ENCODE results near the gene PLOD1. TPM values are rescaled to one million over a fixed set of nuclear protein-coding genes. Genes with fewer than 3 reads are reported as not detected.
"Not testable (repeated sequence)": the region's sequence is repeated elsewhere in the genome, so short reads cannot be mapped to it uniquely, and the experiment has no call there.

The PLOD1 gene
- total RNA-seq, 1 donor from 2014 or later, result 477 TPM

DNA sequence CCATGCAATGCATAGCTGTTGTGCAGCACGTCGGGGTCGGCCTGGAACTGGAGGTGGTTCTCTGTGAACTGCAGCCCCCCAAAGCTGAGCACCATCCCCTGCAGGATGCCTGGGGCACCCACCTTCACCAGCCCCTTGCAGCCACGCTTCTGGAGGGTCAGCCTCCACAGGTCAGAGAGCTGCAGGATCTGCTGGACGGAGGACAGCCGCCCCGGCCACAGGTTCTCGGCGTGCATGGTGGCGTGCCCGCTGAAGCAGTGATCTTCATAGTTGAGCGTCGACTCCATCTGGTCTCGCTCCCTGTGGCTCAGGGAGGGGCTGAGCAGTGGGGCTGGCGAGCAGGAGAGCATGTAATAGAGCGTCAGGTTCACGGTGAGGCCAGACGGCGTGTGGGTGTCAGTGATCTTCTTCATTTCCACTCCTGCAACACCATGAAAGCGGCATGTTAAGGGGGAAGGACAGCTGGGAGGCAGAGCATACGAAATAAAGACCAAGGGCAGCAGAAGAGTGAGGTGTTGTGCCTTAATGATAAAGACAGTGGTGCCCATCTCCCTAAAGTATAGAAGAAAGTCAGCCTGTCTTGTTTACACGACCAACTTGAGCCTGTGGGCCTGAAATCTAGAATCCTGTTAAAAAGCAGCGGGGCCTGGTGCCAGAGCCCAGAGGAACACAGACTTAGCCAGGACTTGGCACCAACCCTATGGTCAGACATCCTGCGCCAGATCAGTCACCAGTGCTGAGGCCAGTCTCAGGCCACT lies 11.3 kb upstream of the PLOD1 start:
- no peak for DNase-seq (ENCODE audit: low spot score)
- Mint-ChIP-seq H3K4me1 (ENCODE audit: low read depth) (peaks cover 60% of the 10 kb centered on the region), H3K27me3 (ENCODE audit: low read depth) (no peaks in the 10 kb centered on the region), H3K27ac (ENCODE audit: unreplicated experiment) (no peak overlapping the region), H3K36me3 (ENCODE audit: low read depth) (peaks cover 11% of the 10 kb centered on the region), H3K4me3 (ENCODE audit: unreplicated experiment) (peak overlapping the region; percentile 44), H3K9me3 (ENCODE audit: low read depth) (no peaks in the 10 kb centered on the region)
- no peak for TF ChIP-seq CTCF (IDR thresholded peaks at IDR 0.05)

GRCh38 chr1:11923827-11924113 lies 10.7 kb upstream of the PLOD1 start:
- Mint-ChIP-seq H3K36me3 (ENCODE audit: low read depth) (peaks cover 11% of the 10 kb centered on the region), H3K4me3 (ENCODE audit: unreplicated experiment) (peak overlapping the region; percentile 44), H3K27ac (ENCODE audit: unreplicated experiment) (no peak overlapping the region), H3K27me3 (ENCODE audit: low read depth) (no peaks in the 10 kb centered on the region), H3K9me3 (ENCODE audit: low read depth) (no peaks in the 10 kb centered on the region), H3K4me1 (ENCODE audit: low read depth) (peaks cover 55% of the 10 kb centered on the region)
- TF ChIP-seq CTCF (IDR thresholded peaks at IDR 0.05), result no peak
- no peak for DNase-seq (ENCODE audit: low spot score)

DNA sequence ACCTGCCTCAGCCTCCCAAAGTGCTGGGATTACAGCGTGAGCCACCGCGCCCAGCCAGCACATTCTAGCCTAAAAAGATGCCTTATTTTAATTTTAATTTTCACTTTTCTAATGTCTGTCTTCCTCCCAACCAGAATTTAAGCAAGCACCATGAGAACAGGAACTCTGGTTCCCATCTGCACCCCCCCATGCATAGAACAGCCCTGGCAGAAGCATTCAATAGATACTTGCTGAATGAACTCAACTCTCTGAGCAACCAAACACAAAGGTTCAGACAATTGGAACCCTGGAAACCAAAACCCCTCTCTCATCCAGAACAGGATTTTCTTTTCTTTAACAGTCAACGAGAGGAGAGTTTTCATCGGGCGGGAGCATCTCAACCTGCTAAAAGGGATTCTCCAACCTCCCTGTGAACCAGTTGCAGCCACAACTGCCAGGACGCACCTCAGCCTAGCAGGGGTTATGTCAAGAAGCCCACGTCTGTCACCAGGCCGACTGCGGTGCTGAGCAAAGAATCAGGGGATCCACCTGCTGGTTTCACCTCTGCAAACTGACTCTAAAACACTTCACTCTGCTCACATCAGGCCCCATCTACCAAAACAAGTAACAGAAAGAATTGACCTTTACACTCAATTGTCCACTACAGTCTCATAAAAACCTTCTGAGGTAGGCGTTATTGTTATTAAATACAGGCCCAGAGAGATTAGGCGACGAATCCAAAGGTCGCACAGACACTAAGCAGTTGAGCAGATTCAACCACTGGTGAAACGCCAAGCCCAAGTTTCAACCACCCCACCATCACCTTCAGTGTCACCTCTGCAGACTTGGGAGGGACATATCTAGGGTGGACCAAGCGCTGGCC lies 10.0 kb upstream of the PLOD1 start:
- H3K9me3 Mint-ChIP-seq (ENCODE audit: low read depth), result no peaks in the 10 kb centered on the region
- no peaks in the 10 kb centered on the region for H3K27me3 Mint-ChIP-seq (ENCODE audit: low read depth)
- peaks cover 10% of the 10 kb centered on the region for H3K36me3 Mint-ChIP-seq (ENCODE audit: low read depth)
- H3K4me3 Mint-ChIP-seq (ENCODE audit: unreplicated experiment), result peak overlapping the region; percentile 79
- H3K27ac Mint-ChIP-seq (ENCODE audit: unreplicated experiment), result peak overlapping the region; percentile 14
- TF ChIP-seq CTCF (IDR thresholded peaks at IDR 0.05), result no peak
- H3K4me1 Mint-ChIP-seq (ENCODE audit: low read depth), result peaks cover 47% of the 10 kb centered on the region
- DNase-seq (ENCODE audit: low spot score), result no peak

GRCh38 chr1:11925196-11925937 lies 9.2 kb upstream of the PLOD1 start:
- not testable (repeated sequence) for H3K36me3 Mint-ChIP-seq (ENCODE audit: low read depth); H3K9me3 Mint-ChIP-seq (ENCODE audit: low read depth); DNase-seq (ENCODE audit: low spot score); H3K27me3 Mint-ChIP-seq (ENCODE audit: low read depth); H3K27ac Mint-ChIP-seq (ENCODE audit: unreplicated experiment)
- Mint-ChIP-seq H3K4me1 (ENCODE audit: low read depth) (peaks cover 46% of the 10 kb centered on the region), H3K4me3 (ENCODE audit: unreplicated experiment) (peak overlapping the region; percentile 79)

DNA sequence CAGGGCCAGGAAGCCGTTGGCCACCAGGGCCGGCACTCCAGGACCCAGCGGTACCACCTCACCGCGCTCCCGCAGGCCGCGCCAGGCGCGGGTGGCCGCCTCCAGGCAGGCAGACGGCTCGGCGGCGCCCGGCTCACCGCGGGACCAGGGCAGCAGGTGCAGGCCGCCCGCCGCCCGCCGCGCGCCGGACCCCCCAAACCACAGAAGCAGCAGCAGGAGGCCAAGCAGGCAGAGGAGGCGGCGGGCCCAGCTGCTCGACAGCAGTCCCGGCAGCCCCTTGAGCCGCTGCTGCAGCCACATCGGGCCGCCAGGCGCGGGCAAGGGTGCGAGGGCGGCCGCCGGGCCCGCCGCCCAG lies 8.6 kb upstream of the PLOD1 start:
- no peaks in the 10 kb centered on the region for H3K9me3 Mint-ChIP-seq (ENCODE audit: low read depth)
- H3K27me3 Mint-ChIP-seq (ENCODE audit: low read depth), result no peaks in the 10 kb centered on the region
- H3K4me1 Mint-ChIP-seq (ENCODE audit: low read depth), result peaks cover 45% of the 10 kb centered on the region
- H3K27ac Mint-ChIP-seq (ENCODE audit: unreplicated experiment), result no peak overlapping the region
- TF ChIP-seq CTCF (IDR thresholded peaks at IDR 0.05), result no peak
- no peak for DNase-seq (ENCODE audit: low spot score)
- H3K36me3 Mint-ChIP-seq (ENCODE audit: low read depth), result peaks cover 6% of the 10 kb centered on the region
- no peak overlapping the region for H3K4me3 Mint-ChIP-seq (ENCODE audit: unreplicated experiment)

Measured in chondrocyte (in vitro differentiated cells).